Measurements from ENCODE around the gene STRN3. TPM values are rescaled to one million over a fixed set of nuclear protein-coding genes. Genes with fewer than 3 reads are reported as not detected.

The STRN3 gene
- total RNA-seq, 2 experiments from 2014 or later = 21.8 to 24.1 TPM

GRCh38 chr14:30893819-30894218 lies 132.4 kb downstream of the STRN3 start:
- DNase-seq (no peak), ATAC-seq (ENCODE audit: low read depth) (no peak)
- Mint-ChIP-seq H3K4me3 (no peak overlapping the region), H3K4me1 (no peaks in the 10 kb centered on the region), H3K27ac (no peak overlapping the region), H3K36me3 (peaks cover 20% of the 10 kb centered on the region), H3K9me3 (no peaks in the 10 kb centered on the region), H3K27me3 (no peaks in the 10 kb centered on the region)
- POLR2A ChIA-PET = no interaction called here

- H3K27me3 Mint-ChIP-seq = no peaks in the 10 kb centered on the region
- no peak overlapping the region for H3K27ac Mint-ChIP-seq
- no peaks in the 10 kb centered on the region for H3K9me3 Mint-ChIP-seq
- H3K4me3 Mint-ChIP-seq = no peak overlapping the region
- DNase-seq (no peak), ATAC-seq (ENCODE audit: low read depth) (no peak)
- H3K36me3 Mint-ChIP-seq = peaks cover 2% of the 10 kb centered on the region
- POLR2A ChIA-PET = no interaction called here
- peaks cover 1% of the 10 kb centered on the region for H3K4me1 Mint-ChIP-seq
Observed at GRCh38 chr14:30889244-30889594, 137.0 kb downstream of the STRN3 start.

GRCh38 chr14:30888480-30889243 lies 137.5 kb downstream of the STRN3 start:
- Mint-ChIP-seq H3K9me3 (no peaks in the 10 kb centered on the region), H3K27me3 (no peaks in the 10 kb centered on the region), H3K27ac (no peak overlapping the region), H3K4me3 (no peak overlapping the region), H3K4me1 (peaks cover 1% of the 10 kb centered on the region), H3K36me3 (peaks cover 2% of the 10 kb centered on the region)
- ATAC-seq (ENCODE audit: low read depth) = no peak
- POLR2A ChIA-PET = no interaction called here
- DNase-seq = no peak

GRCh38 chr14:30885840-30886740 lies 140.1 kb downstream of the STRN3 start:
- Mint-ChIP-seq H3K9me3 (no peaks in the 10 kb centered on the region), H3K4me1 (peaks cover 2% of the 10 kb centered on the region), H3K4me3 (no peak overlapping the region), H3K27me3 (no peaks in the 10 kb centered on the region), H3K27ac (no peak overlapping the region), H3K36me3 (no peaks in the 10 kb centered on the region)
- ATAC-seq (ENCODE audit: low read depth) (no peak), DNase-seq (no peak)
- POLR2A ChIA-PET = no interaction called here

GRCh38 chr14:30884901-30885300 lies 141.3 kb downstream of the STRN3 start:
- POLR2A ChIA-PET = no interaction called here
- H3K4me3 Mint-ChIP-seq = no peak overlapping the region

GRCh38 chr14:30883508-30884294 lies 142.5 kb downstream of the STRN3 start:
- H3K36me3 Mint-ChIP-seq = no peaks in the 10 kb centered on the region
- no peak for DNase-seq
- POLR2A ChIA-PET = no interaction called here
- H3K27me3 Mint-ChIP-seq = no peaks in the 10 kb centered on the region
- ATAC-seq (ENCODE audit: low read depth) = no peak
- no peak overlapping the region for H3K4me3 Mint-ChIP-seq
- H3K4me1 Mint-ChIP-seq = peaks cover 2% of the 10 kb centered on the region
- no peaks in the 10 kb centered on the region for H3K9me3 Mint-ChIP-seq
- H3K27ac Mint-ChIP-seq = no peak overlapping the region

More at GRCh38 chr14:30884901-30885300, 141.3 kb downstream of the STRN3 start:
- Mint-ChIP-seq H3K4me1 (peaks cover 2% of the 10 kb centered on the region), H3K27ac (no peak overlapping the region), H3K36me3 (no peaks in the 10 kb centered on the region), H3K9me3 (no peaks in the 10 kb centered on the region), H3K27me3 (no peaks in the 10 kb centered on the region)
- DNase-seq (no peak), ATAC-seq (ENCODE audit: low read depth) (no peak)

GRCh38 chr14:30882431-30882830 lies 143.7 kb downstream of the STRN3 start:
- Mint-ChIP-seq H3K4me1 (peaks cover 2% of the 10 kb centered on the region), H3K27ac (no peak overlapping the region), H3K36me3 (no peaks in the 10 kb centered on the region), H3K4me3 (no peak overlapping the region), H3K9me3 (no peaks in the 10 kb centered on the region), H3K27me3 (no peaks in the 10 kb centered on the region)
- DNase-seq = no peak
- ATAC-seq (ENCODE audit: low read depth) = no peak
- POLR2A ChIA-PET = no interaction called here

GRCh38 chr14:30876692-30877091 lies 149.5 kb downstream of the STRN3 start:
- POLR2A ChIA-PET = no interaction called here
- Mint-ChIP-seq H3K27me3 (peaks cover 36% of the 10 kb centered on the region), H3K9me3 (no peaks in the 10 kb centered on the region), H3K4me1 (peaks cover 12% of the 10 kb centered on the region), H3K27ac (no peak overlapping the region), H3K36me3 (peaks cover 2% of the 10 kb centered on the region), H3K4me3 (no peak overlapping the region)
- ATAC-seq (ENCODE audit: low read depth) (no peak), DNase-seq (no peak)

- Mint-ChIP-seq H3K36me3 (peaks cover 2% of the 10 kb centered on the region), H3K4me1 (peaks cover 12% of the 10 kb centered on the region), H3K9me3 (no peaks in the 10 kb centered on the region), H3K4me3 (peak overlapping the region; percentile 84), H3K27ac (no peak overlapping the region), H3K27me3 (peaks cover 40% of the 10 kb centered on the region)
- DNase-seq (no peak), ATAC-seq (ENCODE audit: low read depth) (no peak)
- POLR2A ChIA-PET = no interaction called here
Observed at GRCh38 chr14:30875788-30876053, 150.5 kb downstream of the STRN3 start.

GRCh38 chr14:30874999-30875787 lies 151.0 kb downstream of the STRN3 start:
- Mint-ChIP-seq H3K27me3 (peaks cover 44% of the 10 kb centered on the region), H3K9me3 (no peaks in the 10 kb centered on the region), H3K27ac (no peak overlapping the region), H3K4me3 (peak overlapping the region; percentile 84), H3K36me3 (peaks cover 2% of the 10 kb centered on the region), H3K4me1 (peaks cover 12% of the 10 kb centered on the region)
- POLR2A ChIA-PET = no interaction called here
- ATAC-seq (ENCODE audit: low read depth) (peak; percentile 22), DNase-seq (no peak)

- DNase-seq (peak; percentile 71), ATAC-seq (ENCODE audit: low read depth) (peak; percentile 80)
- POLR2A ChIA-PET = interaction anchor here (0.6 kb wide), 1 partner anchor 55 kb away, joined by 3 read pairs; no protein-coding TSS in a partner anchor
- H3K27ac Mint-ChIP-seq = no peak within 1 kb of the TSS
- H3K4me1 Mint-ChIP-seq = peaks cover 12% of the 10 kb centered on the region
- H3K4me3 Mint-ChIP-seq = peak within 1 kb of the TSS; percentile 84
- H3K27me3 Mint-ChIP-seq = peaks cover 50% of the 10 kb centered on the region
- H3K9me3 Mint-ChIP-seq = no peaks in the 10 kb centered on the region
- peaks cover 2% of the 10 kb centered on the region for H3K36me3 Mint-ChIP-seq
Observed at GRCh38 chr14:30874120-30874998, 151.8 kb downstream of the STRN3 start, which contains the start of gene COCH. COCH (plus strand) TSS chr14:30874559; CDS start chr14:30874939, 380 bp downstream.
